Measurements from ENCODE around the gene RSKR.
"Not testable (repeated sequence)": the region's sequence is repeated elsewhere in the genome, so short reads cannot be mapped to it uniquely, and the experiment has no call there.

RSKR gene, protein sequence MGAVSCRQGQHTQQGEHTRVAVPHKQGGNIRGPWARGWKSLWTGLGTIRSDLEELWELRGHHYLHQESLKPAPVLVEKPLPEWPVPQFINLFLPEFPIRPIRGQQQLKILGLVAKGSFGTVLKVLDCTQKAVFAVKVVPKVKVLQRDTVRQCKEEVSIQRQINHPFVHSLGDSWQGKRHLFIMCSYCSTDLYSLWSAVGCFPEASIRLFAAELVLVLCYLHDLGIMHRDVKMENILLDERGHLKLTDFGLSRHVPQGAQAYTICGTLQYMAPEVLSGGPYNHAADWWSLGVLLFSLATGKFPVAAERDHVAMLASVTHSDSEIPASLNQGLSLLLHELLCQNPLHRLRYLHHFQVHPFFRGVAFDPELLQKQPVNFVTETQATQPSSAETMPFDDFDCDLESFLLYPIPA
- 6.9 to 7.1 reads per million in 2 donors for total RNA-seq

- DNase-seq: no peak
These were observed at the start of gene RSKR for GRCh38 chr17:28613931-28614381. Gene RSKR, minus strand, starts transcription at chr17:28614185. Its CDS starts 24 bp downstream, at chr17:28614161.

GRCh38 chr17:28663723-28664122 is 49.7 kb upstream of the RSKR start:
- DNase-seq: no peak

DNA sequence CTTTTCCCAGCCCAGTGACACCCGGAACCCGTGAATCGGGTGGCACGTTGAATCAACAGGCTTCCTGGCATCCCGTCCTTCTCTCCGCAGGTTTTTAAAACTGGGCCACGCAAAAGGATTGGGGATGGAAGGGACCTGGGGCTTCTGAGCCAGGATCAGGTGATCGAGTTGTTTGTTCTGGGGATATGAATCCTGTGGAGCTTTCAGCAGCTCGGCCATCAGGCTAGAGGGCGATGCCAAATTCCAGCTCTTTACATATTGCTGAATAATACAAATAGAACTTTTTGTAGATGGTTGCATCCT is 48.5 kb upstream of the RSKR start:
- DNase-seq: no peak

- peak; percentile 83 to 94 (median 92) for DNase-seq
These were observed 47.9 kb upstream of the RSKR start, which contains the start of the genes SDF2 and SUPT6H for GRCh38 chr17:28661635-28662526. Gene SDF2, minus strand, starts transcription at chr17:28661906. Its CDS starts 30 bp downstream, at chr17:28661876. Gene SUPT6H, plus strand, starts transcription at chr17:28662205. Its CDS starts 11,197 bp downstream, at chr17:28673402.

DNA sequence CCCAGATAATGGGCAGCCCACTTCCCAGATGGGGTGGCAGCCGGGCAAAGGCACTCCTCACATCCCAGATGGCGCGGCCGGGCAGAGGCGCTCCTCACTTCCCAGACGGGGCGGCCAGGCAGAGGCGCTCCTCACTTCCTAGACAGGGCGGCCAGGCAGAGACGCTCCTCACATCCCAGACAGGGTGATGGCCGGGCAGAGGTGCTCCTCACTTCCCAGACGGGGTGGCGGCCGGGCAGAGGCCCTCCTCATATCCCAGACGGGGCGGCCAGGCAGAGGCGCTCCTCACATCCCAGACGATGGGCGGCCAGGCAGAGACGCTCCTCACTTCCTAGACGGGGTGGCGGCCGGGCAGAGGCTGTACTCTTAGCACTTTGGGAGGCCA is 45.5 kb upstream of the RSKR start:
- not testable (repeated sequence) for DNase-seq

- not testable (repeated sequence) for DNase-seq
These were observed 44.9 kb upstream of the RSKR start for GRCh38 chr17:28658766-28659496.

DNA sequence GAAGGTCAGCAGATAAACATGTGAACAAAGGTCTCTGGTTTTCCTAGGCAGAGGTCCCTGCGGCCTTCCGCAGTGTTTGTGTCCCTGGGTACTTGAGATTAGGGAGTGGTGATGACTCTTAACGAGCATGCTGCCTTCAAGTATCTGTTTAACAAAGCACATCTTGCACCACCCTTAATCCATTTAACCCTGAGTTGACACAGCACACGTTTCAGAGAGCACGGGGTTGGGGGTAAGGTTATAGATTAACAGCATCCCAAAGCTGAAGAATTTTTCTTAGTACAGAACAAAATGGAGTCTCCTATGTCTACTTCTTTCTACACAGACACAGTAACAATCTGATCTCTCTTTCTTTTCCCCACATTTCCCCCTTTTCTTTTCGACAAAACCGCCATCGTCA is 44.4 kb upstream of the RSKR start:
- DNase-seq: not testable (repeated sequence)

- DNase-seq: no peak
These were observed 43.8 kb upstream of the RSKR start for GRCh38 chr17:28657756-28658155.

- DNase-seq: no peak
These were observed 41.2 kb upstream of the RSKR start for GRCh38 chr17:28655160-28655559.

- DNase-seq: no peak
These were observed 34.7 kb upstream of the RSKR start for GRCh38 chr17:28648698-28649097.

- peak in 2 of 5 experiments; percentile 20 to 61 for DNase-seq
These were observed 32.2 kb upstream of the RSKR start for GRCh38 chr17:28646039-28646754.

- DNase-seq: no peak
These were observed 31.6 kb upstream of the RSKR start for GRCh38 chr17:28645576-28645939.

GRCh38 chr17:28644787-28645575 is 31.0 kb upstream of the RSKR start, which contains the start of gene BLTP2:
Gene BLTP2, minus strand, starts transcription at chr17:28645158. Its CDS starts 102 bp downstream, at chr17:28645056.
- peak; percentile 89 to 99 (median 95) for DNase-seq

- DNase-seq: peak in 1 of 5 experiments; percentile 50
These were observed 30.2 kb upstream of the RSKR start for GRCh38 chr17:28643983-28644786.

- DNase-seq: no peak
These were observed 27.6 kb upstream of the RSKR start for GRCh38 chr17:28641579-28641978.

DNA sequence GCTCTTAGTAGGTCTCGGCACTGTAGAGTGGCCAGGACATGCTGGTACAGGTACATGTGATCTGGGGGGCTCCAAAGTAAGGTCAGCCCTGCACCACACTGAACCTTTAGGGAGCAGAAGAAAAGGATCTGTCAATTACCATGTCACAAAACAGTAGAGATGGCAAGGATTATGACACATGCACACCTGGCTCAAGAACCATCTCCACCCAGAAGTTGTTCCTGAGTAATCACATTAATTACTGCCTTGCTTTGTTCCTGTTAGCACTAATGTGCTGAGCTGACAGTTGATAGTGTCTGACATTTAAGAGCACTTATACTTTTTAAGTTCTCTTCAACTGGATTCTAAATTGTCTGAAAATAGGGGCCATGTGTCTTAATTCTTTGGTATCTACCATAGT is 21.5 kb upstream of the RSKR start:
- DNase-seq: no peak

DNA sequence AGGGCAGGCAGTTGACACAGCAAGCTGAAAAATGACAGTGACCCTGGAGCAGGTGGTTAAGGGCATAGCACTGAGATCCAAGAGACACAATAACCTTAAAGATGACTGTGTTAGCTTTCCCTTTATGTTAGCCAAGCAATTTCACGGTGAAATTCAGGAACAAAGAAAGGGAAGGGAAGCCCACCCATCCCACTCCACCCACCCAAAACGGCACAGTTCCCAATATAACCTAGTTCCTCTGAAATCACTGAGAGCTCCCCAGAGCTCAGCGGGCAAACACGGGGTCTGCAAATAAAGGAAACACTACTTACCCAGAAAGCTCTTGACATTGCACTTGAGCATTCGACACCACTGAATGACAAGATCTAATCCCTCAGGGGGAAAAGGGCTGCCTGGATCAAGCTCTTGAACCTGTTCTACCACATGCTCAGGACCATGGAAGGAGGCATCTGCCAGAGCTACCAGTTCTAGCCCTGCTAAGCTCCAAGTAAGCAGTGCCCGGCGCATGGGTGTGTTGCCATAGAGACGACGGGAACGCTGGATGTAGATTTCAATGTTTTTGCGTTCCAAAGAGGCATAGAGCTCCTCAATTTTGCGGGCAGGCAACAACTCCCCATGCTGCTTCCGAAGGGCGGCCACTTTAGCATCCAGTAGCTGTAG is 20.4 kb upstream of the RSKR start:
- DNase-seq: no peak

DNA sequence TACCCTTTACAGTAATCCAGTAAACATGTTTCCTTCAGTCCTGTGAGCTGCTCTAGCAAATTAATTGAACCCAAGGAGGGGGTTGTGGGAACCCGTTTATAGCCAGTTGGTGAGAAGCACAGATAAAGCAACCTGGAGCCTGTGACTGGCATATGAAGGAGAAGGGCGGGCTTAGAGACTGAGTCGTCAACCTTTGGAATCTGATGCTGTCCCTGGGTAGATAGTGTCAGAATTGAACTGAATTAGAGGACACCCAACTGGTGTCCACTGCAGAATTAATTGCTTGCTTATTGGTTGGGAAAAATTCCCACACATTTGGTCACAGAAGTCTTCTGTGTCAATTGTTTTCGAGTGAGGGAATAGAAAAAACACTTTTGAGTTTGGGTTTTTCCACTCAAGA is 12.8 kb upstream of the RSKR start:
- no peak for DNase-seq

DNA sequence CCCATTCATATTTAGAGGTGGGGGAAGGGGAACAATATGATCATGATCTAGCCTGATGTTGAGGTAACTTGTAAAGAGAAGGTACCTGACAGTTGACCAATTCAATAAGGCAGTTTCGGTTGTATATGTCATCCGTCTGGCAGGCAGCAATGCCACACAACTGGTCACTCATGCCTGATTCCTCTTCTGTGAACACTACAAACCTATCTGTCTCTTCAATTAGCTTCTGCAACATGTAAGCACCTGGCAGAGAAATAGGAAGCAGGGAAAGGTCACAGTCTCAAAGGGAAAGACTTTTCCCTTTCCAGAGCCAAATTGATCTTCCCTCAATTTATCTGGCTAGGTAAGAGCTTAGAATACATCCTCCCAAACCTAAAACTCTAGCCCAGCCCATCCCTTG is 10.2 kb upstream of the RSKR start:
- DNase-seq: no peak

GRCh38 chr17:28623696-28624095 is 9.7 kb upstream of the RSKR start:
- DNase-seq: no peak

Data from T-helper 2 cell (primary cell).